HT-29 (cell line): ENCODE data around the gene CCDC77. TPM values are rescaled to one million over a fixed set of nuclear protein-coding genes. Genes with fewer than 3 reads are reported as not detected.

Source experiments
- DNase-seq: peaks from one replicate; pipeline ENCODE4 v3.0.0-alpha.2; 2015; ENCODE audit warnings: low spot score
- total RNA-seq: library from RNA; depleted of rRNA; stranded (reverse); fragments of >200 nt; shearing (Covaris generic); gene quantifications from 2 replicates; pipeline ENCODE4 v1.2.3, GENCODE V29; 2014; rRNA removed

CCDC77 gene
- total RNA-seq, 1 experiment from 2014 or later = 6.1 TPM

GRCh38 chr12:480831-481816 lies 79.7 kb downstream of the CCDC77 start:
- DNase-seq = no peak

GRCh38 chr12:482061-482460 lies 80.6 kb downstream of the CCDC77 start:
- DNase-seq = no peak

- DNase-seq = no peak
Observed at GRCh38 chr12:484096-484495, 82.7 kb downstream of the CCDC77 start.

GRCh38 chr12:490260-490659 lies 88.8 kb downstream of the CCDC77 start:
- no peak for DNase-seq

Other genes with a start within 250 kb of the CCDC77 start
- gene SLC6A12, start 187.5 kb upstream of the CCDC77 start, total RNA-seq = 0.13 TPM in 1 of 2 replicates, not detected in the other
- gene SLC6A13, start 138.8 kb upstream of the CCDC77 start, total RNA-seq = 1.4 TPM in 1 of 2 replicates, not detected in the other
- gene KDM5A, start 12.3 kb upstream of the CCDC77 start, total RNA-seq = 24.5 and 31.6 TPM in 2 replicates
- gene B4GALNT3, start 58.3 kb downstream of the CCDC77 start, total RNA-seq = 25.5 and 30.8 TPM in 2 replicates